G401 (cell line): Measurements from ENCODE around the gene POLA2. TPM values are rescaled to one million over a fixed set of nuclear protein-coding genes. Genes with fewer than 3 reads are reported as not detected.
A peak's percentile ranks its signal among the peaks of the same experiment; 100 is the strongest.
"Not testable (repeated sequence)": the region's sequence is repeated elsewhere in the genome, so short reads cannot be mapped to it uniquely, and the experiment has no call there.

ENCODE experiments used
- DNase-seq: peaks from one replicate; pipeline ENCODE4 v3.0.0-alpha.2; 2015; ENCODE audit warnings: low spot score
- in situ Hi-C: cut with HindIII; loops from 2 replicates; pipeline ENCODE4 v1.10.0; 2016; ENCODE audit warnings: low sequenced_read_pairs, mixed read lengths
- total RNA-seq: library from RNA; depleted of rRNA; stranded (reverse); fragments of >200 nt; shearing (Covaris generic); gene quantifications from 2 replicates; pipeline ENCODE4 v1.2.3, GENCODE V29; 2014

POLA2 gene
- total RNA-seq, 1 experiment from 2014 or later = 19.4 TPM

- in situ Hi-C loops, DNase-seq: not testable (repeated sequence)
These were observed 23.5 kb upstream of the POLA2 start for GRCh38 chr11:65238302-65238701.

- no peak for DNase-seq
- in situ Hi-C loops = no loop called here
These were observed 20.6 kb upstream of the POLA2 start for GRCh38 chr11:65241134-65241533.

- no peak for DNase-seq
- in situ Hi-C loops = no loop called here
These were observed 20.1 kb upstream of the POLA2 start for GRCh38 chr11:65241692-65242091.

GRCh38 chr11:65242389-65242788, 19.4 kb upstream of the POLA2 start:
- DNase-seq = no peak
- in situ Hi-C loops = no loop called here

- no peak for DNase-seq
- in situ Hi-C loops = no loop called here
These were observed 18.0 kb upstream of the POLA2 start for GRCh38 chr11:65243797-65244196.

GRCh38 chr11:65245046-65245445, 16.7 kb upstream of the POLA2 start:
- in situ Hi-C loops, DNase-seq: not testable (repeated sequence)

GRCh38 chr11:65246506-65246905, 15.3 kb upstream of the POLA2 start:
- in situ Hi-C loops = no loop called here
- DNase-seq = no peak

GRCh38 chr11:65248184-65248710, 13.5 kb upstream of the POLA2 start:
- in situ Hi-C loops, DNase-seq: not testable (repeated sequence)

- no peak for DNase-seq
- in situ Hi-C loops = no loop called here
These were observed 10.3 kb upstream of the POLA2 start for GRCh38 chr11:65251476-65251875.

- no peak for DNase-seq
- in situ Hi-C loops = no loop called here
These were observed 7.0 kb upstream of the POLA2 start for GRCh38 chr11:65254724-65255123.

GRCh38 chr11:65258988-65259387, 2.8 kb upstream of the POLA2 start:
- DNase-seq = no peak
- in situ Hi-C loops = no loop called here

GRCh38 chr11:65260302-65260701, 1.5 kb upstream of the POLA2 start:
- no peak for DNase-seq
- in situ Hi-C loops = no loop called here

GRCh38 chr11:65260756-65261590, 789 bp upstream of the POLA2 start:
- in situ Hi-C loops = no loop called here

GRCh38 chr11:65262381-65262680, 569 bp downstream of the POLA2 start:
- no peak for DNase-seq
- in situ Hi-C loops = no loop called here

More at GRCh38 chr11:65260756-65261590, 789 bp upstream of the POLA2 start:
- DNase-seq = no peak

- no peak for DNase-seq
- in situ Hi-C loops = no loop called here
These were observed 1.0 kb downstream of the POLA2 start for GRCh38 chr11:65262776-65263175.

- DNase-seq, in situ Hi-C loops: not testable (repeated sequence)
These were observed 3.0 kb downstream of the POLA2 start for GRCh38 chr11:65264747-65265146.

GRCh38 chr11:65266210-65266609, 4.4 kb downstream of the POLA2 start:
- DNase-seq = no peak
- in situ Hi-C loops = no loop called here

- peak; percentile 73 for DNase-seq
- in situ Hi-C loops = no loop called here
These were observed 13.2 kb downstream of the POLA2 start for GRCh38 chr11:65274735-65275682.

- in situ Hi-C loops = no loop called here
- DNase-seq = no peak
These were observed 14.1 kb downstream of the POLA2 start for GRCh38 chr11:65275906-65276305.
